Daoy (cell line): ENCODE measurements around the gene CHST13. TPM values are rescaled to one million over a fixed set of nuclear protein-coding genes. Genes with fewer than 3 reads are reported as not detected.

Source experiments
- DNase-seq: peaks from one replicate; pipeline ENCODE4 v3.0.0-alpha.2; 2015; ENCODE audit warnings: low read depth
- total RNA-seq: library from RNA; depleted of rRNA; stranded (reverse); fragments of >200 nt; shearing (Covaris generic); gene quantifications from 2 replicates; pipeline ENCODE4 v1.2.3, GENCODE V29; 2014

Gene CHST13
- total RNA-seq, 1 experiment from 2014 or later, result not detected

DNA sequence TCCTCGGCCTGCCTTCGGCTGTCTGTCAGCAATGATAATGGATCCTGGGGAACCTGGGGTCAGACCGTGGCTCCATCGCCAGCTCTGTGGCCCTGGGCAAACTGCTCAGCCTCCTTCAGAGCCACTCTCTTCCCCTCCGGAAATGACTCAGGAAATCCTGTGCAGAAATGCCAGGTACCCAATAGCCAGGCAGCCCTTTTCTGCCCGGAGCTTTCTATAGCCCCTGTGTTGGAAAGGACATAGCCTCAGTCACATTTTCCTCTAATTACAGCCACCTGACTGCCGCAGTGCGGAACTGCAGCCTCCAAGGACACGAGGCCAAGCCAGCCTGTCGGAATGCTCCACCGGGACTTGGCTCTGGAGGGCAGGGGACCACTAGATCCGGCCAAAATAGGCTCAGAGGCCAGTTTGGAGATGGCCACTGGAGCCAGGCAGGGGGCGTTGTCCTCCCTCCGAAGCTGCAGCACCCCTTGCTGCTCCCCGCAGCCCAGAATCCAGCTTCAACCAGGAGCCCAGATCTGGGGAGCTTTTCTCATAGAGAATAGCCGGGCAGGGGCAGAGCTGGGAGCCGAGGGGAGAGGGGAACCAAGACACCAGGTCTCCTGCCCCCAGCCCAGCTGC, 36.7 kb upstream of the CHST13 start:
- DNase-seq, result peak; percentile 70

DNA sequence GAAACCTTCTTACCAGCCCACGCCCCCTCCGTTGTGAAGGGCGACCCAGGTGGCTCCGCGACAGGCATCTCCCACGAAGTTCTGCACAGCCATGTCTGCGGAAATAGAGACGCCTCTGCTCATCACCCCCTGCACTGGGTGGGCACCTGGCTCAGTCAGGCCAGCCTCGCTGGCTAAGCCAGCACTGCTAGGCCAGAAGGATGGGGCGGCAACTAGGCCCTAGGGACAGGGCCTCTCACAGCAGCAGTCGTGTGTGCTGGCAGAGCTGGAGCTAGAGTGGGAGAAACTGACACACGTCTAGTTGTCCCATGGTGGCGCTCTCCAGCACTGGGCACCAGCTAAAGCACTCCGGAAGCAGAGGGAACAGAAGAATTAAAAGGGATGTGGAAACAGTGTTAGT, 35.8 kb upstream of the CHST13 start:
- DNase-seq, result no peak

DNA sequence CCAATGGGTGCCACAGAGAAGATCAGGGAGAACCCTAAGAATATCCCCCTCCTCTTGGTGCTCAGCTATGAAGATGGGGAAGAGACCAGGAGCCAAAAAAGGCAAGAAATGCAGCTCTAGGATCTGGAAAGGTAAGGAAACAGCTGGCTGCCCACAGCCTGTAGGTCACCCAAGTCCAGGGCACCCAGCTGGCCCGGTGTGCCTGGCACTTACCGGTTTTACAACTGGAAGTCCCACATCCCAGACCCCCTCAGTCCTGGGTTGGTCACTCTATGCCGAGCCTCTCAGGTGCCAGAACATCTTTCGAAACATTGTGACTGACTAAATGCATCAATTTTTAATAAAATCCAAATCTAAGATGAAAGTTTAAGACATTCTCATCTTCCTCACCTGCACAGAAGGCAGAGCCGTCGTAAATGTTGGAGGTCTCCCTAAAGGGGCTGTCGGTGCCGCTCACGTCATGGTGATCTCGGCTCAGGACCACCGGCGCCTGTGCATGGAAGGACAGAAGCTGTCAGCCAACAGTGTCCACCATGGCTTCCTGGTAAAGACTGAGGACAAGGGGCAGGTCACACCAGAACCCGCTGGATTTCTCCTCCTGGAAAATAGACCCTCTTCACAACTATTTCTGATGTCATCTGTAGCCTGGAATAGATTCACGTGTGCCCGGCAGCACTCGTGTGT, 34.9 kb upstream of the CHST13 start:
- DNase-seq, result no peak

DNA sequence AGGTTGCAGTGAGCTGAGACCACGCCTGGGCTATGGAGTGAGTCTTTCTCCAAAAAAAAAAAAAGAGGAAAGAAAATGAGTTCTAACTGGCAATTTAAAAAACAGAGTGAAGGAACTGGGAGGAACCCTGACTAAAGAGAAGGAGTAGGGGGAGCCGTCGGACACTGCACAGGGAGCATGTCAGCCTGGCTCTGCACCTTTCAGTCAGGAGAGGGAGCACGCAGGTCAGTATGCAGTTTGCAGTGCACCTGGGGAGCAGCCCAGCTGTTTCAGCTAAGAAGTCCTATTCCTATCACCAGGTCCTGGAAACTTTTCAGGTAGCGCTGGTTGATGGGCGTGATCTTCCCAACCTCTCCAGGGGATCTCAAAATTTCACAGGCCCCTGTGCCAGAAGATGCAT, 33.3 kb upstream of the CHST13 start:
- DNase-seq, result no peak

DNA sequence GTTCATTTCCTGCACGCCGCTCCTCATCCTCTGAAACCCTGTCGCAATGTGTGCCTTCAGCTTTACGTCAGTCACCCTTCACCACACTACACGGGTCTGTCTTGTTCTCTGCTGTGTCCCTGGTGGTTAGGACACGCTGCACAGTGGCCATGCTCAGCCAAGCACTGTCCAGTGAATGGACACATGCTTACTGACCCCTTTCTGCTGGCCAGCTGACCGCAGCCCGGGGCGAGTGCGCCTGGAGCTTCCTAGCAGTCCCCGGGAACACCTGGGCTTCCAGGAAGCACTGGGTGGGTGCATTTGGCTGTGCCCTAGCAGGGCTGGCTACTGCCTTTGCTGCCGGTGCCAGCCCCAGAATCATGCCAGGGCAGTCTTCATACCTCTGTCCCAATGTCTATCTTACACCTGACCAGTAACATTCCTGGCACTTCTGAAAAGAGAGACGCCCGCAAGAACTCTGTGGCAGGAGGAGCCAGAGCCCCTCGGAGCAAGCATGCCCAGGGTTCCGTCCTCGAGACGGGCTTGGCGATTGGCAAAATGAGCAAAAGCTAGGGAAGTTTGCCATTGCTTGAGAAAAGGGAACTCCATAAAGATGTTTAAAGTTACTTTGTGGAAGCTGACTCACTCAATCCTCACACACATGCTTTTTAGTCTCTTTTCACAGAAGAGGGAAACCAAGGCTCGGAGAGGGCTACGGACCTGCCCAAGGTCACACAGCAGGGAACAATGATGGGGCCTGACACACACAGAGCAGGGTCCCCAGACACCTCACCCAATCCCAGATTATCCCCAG, 32.5 kb upstream of the CHST13 start:
- DNase-seq, result no peak

DNA sequence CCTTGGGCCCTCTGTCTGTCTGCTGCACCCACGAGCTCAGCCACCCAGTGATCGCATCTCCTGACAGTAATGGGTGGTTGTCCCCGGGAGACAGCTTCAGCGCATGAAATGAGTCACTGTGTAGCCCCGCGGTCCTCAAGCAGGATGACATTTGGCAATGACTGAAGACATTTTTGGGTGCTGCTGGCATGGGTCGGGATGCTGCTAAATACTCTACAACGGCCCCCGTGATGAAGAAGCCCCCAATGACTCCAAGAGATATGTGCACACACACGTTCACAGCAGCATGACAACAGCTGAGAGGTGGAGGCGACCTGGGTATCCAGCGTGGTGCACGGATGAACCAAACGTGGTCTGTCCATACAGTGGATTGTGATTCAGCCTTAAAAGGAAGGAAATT, 30.9 kb upstream of the CHST13 start:
- no peak for DNase-seq

DNA sequence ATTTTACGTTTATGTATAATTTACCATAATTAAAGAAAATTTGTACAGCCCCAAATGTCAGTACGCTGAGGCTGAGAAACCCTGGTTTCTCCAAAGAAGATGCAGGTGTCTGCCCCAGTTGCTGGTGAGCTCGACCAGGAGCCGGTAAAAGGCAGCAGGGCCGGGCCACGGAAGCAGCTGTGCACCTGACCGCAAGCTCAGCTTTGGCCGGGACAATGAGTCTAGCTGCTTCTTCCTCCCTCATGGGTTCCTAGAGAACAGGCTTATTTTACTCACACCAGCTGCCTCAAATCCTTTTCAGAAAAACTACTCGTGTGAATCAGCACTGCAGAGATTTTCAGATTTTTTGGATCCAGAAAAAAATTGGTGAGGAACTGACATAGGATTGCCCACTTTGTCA, 30.2 kb upstream of the CHST13 start:
- DNase-seq, result peak; percentile 23

DNA sequence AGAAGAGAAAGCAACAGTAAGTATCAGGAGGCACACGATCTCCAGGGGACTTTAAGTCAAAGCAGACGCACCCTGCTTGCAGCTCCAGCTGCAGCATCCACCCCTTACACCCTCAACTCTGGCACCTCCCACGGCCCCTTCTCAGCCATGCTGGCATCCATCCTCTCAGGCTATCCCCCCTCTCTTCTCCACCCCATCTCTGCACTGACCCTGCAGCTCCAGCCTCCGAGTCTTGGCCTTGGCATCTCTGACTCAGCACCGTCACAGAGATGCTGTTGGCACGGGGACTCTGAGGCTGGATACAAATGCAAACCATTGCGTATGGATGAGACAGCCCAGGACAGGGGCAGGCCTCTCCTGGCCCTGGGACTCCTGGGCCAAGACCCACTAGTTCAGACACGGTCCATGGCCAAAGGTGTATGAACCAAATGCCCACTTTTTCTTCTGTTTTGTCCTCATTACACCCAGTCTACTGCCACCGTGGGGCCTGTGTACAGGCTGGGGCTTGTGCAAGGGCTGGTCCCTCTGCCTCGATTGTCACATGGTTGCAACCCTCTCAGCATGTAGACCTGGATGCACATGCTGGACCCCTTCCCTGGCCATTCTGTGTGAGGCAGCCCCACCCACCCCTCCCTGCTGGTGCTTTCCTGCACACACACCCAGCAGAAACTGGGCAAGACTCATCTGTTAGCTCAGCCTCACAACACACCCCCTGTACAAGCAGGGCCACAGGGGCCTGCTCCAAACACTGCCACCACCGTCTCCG, 29.6 kb upstream of the CHST13 start:
- no peak for DNase-seq

DNA sequence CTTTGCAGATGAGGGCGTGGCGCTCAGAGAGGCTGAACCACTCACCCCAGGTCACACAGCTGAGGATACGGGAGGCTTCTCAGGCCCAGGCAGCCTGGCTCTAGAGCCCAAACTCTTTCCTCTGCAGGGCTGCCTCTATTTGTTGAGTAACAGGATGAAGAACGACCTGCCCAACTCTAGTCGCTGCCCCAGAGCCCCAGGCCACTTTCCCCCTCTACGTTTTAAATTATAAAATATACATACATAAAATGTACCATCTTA, 29.1 kb upstream of the CHST13 start:
- no peak for DNase-seq

DNA sequence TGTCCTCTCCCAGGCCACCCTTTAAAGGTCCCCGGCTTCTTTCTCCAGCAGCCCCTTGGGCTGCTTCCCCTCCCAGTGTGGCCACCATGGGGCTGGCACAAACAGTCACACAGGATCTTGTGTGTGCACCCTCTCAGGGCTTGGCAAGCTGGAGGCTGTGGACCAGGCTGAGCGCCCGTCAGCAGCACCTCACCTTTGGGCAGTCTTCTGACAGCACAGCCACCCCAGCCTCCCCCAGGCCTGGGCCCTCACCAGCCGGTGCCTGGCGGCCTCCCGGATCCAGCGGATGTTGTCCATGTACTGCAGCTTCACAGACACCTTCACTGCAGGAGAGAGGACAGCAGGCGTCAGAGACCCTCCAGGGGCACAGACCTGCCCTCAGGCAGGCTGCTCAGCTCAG, 28.2 kb upstream of the CHST13 start:
- DNase-seq, result no peak

DNA sequence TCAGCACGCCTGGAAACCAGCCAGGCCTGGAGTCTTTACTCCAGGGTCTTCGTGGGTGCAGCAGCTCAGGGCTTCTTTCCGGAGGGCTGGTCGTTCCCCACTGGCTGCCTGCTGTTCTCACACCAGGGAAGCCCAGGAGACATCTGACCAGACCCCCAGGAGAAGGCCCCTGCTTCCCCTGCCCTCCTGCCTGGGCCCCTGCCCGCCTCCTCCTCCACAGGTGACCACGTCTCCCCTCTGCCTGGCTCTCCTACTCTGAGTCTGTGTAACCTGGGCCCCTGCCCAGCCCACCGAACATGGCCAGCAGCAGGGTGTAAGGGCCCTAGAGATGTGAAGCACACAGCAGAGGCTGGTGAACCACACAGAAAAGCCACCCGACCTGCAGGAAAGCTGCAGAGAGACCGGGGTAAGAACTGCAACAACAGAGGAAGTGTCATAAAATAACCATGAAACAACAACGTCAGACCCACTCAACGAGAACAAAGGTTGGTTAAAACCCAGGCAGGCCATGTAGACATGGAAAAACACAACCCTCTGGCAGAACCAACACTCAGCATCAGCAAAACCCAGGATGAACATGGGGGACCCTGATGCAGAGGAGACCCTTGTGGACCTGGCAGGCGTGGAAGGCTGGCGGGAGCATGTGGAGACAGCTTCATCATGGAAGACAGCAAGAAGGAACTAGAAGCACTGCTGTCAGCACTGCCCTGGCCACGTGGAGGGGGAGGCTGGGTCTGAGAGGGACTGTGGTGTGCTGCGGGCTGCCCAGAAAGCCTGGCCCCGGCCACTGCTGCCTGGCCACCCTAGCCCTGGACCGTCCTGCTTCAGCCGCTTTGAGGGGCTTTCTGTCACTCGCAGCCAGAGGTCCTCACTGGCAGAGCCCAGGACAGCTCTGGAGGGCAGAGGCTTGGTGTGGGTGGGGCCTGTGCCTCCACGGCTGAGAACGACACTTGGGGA, 26.8 kb upstream of the CHST13 start:
- no peak for DNase-seq

DNA sequence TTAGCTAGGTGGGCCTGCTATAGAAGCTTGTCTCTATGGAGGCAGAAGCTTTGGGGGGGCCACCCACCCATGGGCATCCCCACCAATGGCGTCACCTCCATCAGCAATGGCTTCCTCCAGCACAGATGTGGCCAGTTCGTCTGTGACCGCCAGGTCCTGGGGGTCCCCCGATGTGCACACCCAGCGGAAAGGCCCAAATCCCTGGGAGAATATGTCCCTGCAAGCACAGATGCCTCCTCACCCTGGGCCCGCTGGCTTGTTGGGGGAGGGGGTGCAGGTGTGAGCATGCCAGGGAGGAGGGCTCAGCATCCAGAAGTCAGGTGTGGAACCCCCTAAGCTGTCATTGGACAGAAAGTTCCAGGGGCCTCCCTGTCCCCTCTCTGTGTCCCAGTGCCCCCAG, 26.0 kb upstream of the CHST13 start:
- no peak for DNase-seq

DNA sequence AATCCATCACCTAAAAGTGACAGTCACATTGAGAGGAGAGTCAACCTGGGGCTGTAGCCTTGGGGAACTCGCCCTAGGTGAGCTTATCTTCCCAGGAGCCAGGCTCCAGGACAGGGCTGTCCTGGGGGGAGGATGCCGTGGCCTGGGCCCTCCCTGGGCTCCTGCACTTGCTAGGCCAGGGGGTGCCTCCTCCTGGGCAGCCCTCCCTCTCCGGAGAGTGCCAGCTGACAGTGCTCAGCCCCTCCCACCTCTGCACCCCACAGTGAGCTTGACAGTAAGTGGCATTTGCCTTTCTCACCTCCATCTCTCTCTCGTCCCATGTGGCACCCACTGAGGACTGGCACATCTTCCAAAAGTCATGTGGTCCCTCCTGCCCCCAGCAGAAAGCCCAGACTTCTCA, 25.5 kb upstream of the CHST13 start:
- no peak for DNase-seq

DNA sequence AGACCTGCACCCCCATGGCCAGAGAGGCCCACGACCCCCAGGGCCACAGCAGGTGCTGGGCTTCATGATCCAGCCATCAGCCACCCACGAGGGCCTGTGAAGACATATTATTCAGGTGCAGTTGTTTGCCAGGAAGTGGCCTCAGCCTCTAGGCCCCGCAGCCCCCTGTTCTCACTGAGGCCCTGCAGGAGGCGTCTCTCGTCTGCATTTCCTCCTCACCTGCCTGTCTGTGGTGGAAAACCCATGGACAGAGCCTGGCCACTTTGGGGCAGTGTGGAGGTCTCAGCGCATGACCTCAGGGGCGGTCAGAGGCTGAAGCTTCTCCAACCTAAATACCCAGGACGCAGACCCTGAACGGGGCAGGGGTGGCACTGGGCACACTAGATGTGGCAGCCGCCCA, 25.0 kb upstream of the CHST13 start:
- DNase-seq, result no peak

DNA sequence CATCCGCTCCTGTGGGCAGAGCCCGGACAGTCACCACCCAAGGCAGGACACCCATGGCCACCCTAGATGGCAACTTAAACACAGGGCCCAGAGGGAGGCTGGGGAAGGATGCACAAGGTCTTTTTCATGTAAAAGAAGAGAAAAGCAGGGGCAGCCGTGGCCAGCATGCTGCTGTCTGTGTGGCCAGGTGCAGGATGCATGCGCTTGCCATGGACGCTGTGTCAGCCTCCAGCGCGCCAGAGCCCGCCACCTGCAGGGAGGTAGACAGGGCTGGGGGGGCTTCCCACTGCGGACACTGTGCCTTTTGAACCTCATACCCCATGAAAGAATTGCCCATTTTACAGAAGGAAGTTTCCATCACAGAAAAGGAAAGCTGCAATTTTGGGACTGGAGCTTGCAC, 24.6 kb upstream of the CHST13 start:
- DNase-seq, result no peak

DNA sequence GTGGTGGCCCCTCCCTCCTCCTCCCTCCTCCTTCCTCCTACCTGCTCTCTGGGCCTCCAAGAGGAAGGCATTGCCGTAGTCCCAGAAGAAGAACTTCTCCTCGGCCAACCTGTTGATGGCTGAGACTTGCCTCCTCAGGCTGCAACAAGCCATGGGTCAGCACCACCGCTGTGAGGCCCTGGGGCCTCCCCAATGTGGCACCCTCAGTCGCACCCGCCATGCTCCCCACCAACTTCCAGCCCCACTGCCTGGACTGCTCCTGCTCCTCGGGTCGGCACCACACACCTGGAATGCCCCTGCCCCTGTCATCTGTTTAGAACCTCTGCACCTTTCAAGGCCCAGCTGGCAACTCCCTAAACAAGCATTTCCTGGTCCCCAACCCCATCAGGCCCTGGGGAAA, 23.9 kb upstream of the CHST13 start:
- DNase-seq, result no peak

DNA sequence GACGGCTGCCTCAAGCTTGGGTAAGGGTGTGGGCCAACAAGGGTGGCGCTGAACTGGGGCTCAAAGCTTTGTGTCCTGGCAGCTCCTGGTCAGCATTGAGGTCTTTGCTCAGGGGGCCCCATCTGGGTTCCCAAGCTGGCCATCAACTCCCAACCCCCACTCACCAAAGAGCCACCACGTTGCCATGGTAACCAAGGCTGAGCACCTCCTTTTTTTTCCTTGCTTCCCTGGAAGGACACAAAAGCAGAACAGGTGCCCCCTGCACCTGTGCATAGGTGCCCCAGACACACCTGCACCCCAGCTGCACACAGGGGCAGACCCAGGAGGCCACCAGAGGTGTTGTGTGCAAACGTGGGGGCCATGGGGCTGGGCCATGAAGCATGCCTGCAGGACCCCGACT, 22.9 kb upstream of the CHST13 start:
- DNase-seq, result no peak

DNA sequence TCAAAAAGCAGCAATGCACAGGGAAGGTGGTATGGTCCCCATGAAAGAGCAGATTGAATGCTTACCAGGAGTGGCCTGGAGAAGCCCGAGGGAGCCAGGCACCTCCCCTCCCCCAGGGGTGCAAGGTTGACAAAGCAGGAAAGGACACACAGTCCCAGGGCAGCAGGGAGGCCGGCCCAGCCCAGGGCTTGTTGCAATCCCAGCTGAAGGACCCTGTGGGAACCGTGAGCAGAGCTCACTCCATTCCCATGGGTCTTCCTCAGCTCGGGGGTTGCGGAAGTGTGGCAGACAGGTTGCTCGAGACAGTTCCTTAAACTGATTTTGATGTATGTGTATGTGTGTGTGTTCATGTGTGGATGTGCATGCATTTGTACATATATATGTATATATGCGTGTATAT, 22.2 kb upstream of the CHST13 start:
- DNase-seq, result no peak

DNA sequence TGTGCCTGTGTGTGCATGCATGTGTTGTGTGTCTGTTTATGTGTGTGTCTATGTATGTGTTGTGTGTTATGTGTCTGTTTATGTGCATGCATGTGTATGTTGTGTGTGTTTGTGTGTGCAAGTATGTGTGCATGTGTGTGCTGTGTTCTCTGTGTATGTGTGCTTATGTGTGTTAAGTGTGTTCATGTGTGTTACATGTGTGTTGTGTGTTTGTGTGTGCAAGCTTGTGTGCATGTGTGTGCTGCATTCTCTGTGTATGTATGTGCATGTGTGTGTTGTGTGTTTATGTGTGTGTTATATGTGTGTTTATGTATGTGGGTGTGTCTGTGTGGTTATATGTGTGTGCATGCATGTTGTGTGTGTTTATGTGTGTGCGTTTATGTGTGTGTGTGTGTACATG, 21.3 kb upstream of the CHST13 start:
- no peak for DNase-seq

DNA sequence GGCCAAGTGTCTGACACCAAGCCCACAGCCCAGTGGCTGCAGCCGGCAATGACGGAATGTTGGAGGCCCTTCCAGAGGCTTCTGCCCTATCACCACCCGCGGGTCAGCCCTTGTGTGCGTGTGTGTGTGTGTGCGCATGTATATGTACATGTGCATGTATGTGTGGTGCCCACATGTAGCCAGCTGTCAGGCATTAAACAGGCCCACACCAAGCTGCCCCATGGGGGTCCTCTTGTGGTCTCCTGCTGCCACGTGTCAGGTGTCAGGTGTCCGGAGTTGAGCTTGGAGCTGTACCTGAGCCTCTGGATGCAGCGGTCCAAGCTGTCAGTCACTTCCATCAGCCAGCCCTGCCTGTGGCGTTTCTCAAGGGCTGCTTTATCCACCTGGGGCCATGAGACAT, 20.3 kb upstream of the CHST13 start:
- DNase-seq, result no peak

DNA sequence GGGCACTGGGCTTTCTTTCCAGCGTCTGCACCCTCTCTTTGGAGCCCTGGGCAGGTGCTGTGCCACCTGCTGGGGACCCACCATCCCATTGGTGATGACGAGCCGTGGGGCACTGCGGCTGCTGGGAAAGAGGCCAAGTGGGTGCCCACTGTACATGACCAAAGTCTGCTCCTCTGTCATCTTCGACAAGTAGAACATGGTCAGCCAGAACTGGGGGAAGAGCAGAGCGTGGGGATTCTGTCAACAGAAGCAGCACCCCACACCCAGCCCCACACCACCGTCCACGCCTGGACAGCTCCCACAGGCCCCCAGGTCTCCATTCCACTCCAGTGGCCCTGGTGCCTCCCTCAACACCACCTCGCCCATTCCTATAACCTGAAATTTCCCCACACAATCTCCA, 16.1 kb upstream of the CHST13 start:
- no peak for DNase-seq

DNA sequence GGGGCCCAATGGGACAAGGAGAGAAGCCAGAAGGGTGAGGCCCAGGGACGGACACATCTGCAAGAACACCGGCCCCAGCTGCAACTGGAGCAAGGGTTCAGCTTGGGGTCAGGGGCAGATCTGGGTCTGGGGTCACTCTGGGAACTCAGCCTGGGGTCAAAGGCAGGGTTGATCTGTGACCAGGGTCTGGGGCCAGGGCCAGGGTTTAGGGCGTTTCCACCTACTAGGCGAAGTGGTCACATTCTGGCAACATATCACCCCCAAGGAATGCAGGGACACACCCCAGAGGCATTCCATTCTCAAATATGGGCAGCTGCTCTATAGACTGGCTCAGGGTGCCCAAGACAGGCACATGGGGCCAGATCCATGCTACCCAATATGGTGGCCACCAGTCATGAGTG, 15.4 kb upstream of the CHST13 start:
- peak; percentile 54 for DNase-seq
